Measurements from ENCODE around the gene CCDC88B. TPM values are rescaled to one million over a fixed set of nuclear protein-coding genes. Genes with fewer than 3 reads are reported as not detected.

CCDC88B gene, protein sequence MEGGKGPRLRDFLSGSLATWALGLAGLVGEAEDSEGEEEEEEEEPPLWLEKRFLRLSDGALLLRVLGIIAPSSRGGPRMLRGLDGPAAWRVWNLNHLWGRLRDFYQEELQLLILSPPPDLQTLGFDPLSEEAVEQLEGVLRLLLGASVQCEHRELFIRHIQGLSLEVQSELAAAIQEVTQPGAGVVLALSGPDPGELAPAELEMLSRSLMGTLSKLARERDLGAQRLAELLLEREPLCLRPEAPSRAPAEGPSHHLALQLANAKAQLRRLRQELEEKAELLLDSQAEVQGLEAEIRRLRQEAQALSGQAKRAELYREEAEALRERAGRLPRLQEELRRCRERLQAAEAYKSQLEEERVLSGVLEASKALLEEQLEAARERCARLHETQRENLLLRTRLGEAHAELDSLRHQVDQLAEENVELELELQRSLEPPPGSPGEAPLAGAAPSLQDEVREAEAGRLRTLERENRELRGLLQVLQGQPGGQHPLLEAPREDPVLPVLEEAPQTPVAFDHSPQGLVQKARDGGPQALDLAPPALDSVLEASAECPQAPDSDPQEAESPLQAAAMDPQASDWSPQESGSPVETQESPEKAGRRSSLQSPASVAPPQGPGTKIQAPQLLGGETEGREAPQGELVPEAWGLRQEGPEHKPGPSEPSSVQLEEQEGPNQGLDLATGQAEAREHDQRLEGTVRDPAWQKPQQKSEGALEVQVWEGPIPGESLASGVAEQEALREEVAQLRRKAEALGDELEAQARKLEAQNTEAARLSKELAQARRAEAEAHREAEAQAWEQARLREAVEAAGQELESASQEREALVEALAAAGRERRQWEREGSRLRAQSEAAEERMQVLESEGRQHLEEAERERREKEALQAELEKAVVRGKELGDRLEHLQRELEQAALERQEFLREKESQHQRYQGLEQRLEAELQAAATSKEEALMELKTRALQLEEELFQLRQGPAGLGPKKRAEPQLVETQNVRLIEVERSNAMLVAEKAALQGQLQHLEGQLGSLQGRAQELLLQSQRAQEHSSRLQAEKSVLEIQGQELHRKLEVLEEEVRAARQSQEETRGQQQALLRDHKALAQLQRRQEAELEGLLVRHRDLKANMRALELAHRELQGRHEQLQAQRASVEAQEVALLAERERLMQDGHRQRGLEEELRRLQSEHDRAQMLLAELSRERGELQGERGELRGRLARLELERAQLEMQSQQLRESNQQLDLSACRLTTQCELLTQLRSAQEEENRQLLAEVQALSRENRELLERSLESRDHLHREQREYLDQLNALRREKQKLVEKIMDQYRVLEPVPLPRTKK (N-terminal part only)
- total RNA-seq, result 144 TPM
- 10 to 100 TPM in 2 of 4 donors, 1 to 10 TPM in 2; 7.4 to 11.7 (median 9.7) TPM for polyA plus RNA-seq

DNA sequence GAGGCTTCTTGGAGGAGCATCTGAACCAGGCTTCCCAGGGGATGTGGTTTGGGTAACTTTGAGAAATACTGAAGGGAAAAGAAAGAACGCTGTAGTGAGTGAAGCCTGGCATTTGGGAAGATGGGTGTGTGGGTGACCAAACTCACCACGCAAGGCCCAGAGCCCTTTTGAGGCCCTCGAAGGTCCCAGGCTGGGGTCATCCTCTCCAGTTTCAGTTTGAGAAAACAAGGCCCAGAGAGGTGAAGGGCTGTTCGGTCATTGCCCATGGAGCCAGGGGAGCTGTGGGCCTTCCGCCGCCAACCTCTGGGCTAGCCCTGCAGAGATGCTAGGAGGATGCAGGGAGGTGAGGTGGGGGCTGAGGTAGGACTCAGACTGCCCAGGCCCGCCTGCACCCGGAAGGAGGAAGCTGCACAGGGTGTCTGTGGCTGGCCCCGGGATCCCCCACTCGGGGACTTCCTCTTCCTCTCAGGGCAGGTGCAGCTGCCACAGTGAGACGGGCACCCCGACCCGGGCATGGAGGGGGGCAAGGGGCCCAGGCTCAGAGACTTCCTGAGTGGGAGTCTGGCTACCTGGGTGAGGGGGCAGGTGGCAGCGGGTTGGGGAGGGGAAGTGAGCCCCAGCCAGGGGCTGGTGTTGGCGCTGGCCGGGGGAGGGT is at the start of gene CCDC88B:
CCDC88B (plus strand) TSS at position 451 of the 655 bp plus-strand sequence; CDS start at position 514, 63 bp downstream.
- Histone ChIP-seq H3K27me3 (ENCODE audit: control insufficient read depth, insufficient read depth, low read length) (no peaks in the 10 kb centered on the region), H3K4me3 (ENCODE audit: low read depth, low read length) (peak within 1 kb of the TSS; percentile 68), H3K36me3 (ENCODE audit: control insufficient read depth, insufficient read depth, low read length) (peaks cover 15% of the 10 kb centered on the region), H3K9me3 (ENCODE audit: control insufficient read depth in 2 of 2, low read length in 2 of 2) (no peaks in the 10 kb centered on the region), H3K27ac (ENCODE audit: insufficient read depth, low read length, poor library complexity, severe bottlenecking) (peak within 1 kb of the TSS; percentile 92), H3K4me1 (ENCODE audit: control insufficient read depth, insufficient read depth, low read length, poor library complexity, severe bottlenecking) (peaks cover 36% of the 10 kb centered on the region)
- Mint-ChIP-seq H3K4me1 (peaks cover 0 to 52% (median 25%) of the 10 kb centered on the region in 4 donors), H3K27ac (peak within 1 kb of the TSS; percentile 95 to 97 (median 96)), H3K9me3 (no peaks in the 10 kb centered on the region), H3K4me3 (peak within 1 kb of the TSS; percentile 80 to 95 (median 88)), H3K36me3 (peaks cover 4% of the 10 kb centered on the region), H3K27me3 (no peaks in the 10 kb centered on the region)
- peak; percentile 91 to 94 for ATAC-seq (ENCODE audit: low read depth in 2 of 2)
- peak; percentile 82 to 93 (median 89) for DNase-seq

DNA sequence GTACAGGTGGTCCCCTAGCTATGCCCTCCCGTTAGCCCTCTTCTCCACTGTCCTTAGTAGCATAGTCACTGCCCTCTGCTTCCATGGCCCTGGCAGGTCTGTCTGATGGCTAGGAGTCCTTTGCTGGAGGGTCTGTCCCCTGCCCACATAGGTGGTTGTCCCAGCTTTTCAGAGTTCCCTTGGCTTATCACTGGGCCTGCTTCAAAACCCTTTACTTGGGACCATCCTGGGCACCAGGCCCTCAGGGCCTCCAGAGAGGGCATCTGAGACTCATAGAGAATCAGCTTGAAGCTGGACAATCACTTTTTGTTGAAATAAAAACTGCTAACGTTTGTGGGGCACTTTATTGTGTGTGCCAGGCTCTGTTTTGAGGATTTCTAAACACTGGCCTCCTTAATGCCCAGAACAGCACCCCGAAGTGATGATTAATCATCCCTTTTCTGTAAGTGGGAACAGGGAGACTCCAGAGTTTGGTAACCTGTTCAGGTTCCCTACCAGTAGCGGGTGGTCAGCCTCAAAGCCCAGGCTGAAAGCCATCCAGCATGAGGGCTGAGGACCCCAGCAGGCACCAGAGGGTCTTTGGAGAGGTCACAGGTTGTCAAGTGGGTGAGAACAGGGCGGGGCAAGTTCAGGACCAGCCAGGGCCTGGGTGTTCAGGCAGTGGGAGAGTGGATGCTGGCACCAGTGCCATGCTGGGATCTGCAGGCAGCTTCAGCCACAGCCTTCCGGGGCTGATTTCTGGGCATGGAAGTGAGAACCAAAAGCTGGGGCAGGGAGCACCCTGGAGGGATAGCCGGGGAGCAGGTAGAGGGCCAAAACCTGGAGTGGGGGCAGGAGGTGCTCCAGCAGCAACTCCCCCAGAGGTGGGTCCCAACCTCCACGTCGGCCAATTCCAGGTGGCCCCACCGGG is 49.4 kb upstream of the CCDC88B start:
- H3K27me3 Mint-ChIP-seq, result peaks cover 49% of the 10 kb centered on the region
- DNase-seq (no peak), ATAC-seq (ENCODE audit: low read depth in 2 of 2) (no peak)
- Histone ChIP-seq H3K9me3 (ENCODE audit: control insufficient read depth in 2 of 2, low read length in 2 of 2) (no peaks in the 10 kb centered on the region), H3K27me3 (ENCODE audit: control insufficient read depth, insufficient read depth, low read length) (peaks cover 10% of the 10 kb centered on the region), H3K4me3 (ENCODE audit: low read depth, low read length) (no peak overlapping the region), H3K36me3 (ENCODE audit: control insufficient read depth, insufficient read depth, low read length) (no peaks in the 10 kb centered on the region), H3K27ac (ENCODE audit: insufficient read depth, low read length, poor library complexity, severe bottlenecking) (no peak overlapping the region), H3K4me1 (ENCODE audit: control insufficient read depth, insufficient read depth, low read length, poor library complexity, severe bottlenecking) (peaks cover 23% of the 10 kb centered on the region)
- no peaks in the 10 kb centered on the region for H3K9me3 Mint-ChIP-seq
- H3K4me1 Mint-ChIP-seq, result peaks cover 0 to 16% (median 10%) of the 10 kb centered on the region in 4 donors
- H3K36me3 Mint-ChIP-seq, result no peaks in the 10 kb centered on the region
- peak overlapping the region; percentile 44 to 80 (median 62) for H3K4me3 Mint-ChIP-seq
- H3K27ac Mint-ChIP-seq, result peak overlapping the region in 1 of 3 donors; percentile 38

DNA sequence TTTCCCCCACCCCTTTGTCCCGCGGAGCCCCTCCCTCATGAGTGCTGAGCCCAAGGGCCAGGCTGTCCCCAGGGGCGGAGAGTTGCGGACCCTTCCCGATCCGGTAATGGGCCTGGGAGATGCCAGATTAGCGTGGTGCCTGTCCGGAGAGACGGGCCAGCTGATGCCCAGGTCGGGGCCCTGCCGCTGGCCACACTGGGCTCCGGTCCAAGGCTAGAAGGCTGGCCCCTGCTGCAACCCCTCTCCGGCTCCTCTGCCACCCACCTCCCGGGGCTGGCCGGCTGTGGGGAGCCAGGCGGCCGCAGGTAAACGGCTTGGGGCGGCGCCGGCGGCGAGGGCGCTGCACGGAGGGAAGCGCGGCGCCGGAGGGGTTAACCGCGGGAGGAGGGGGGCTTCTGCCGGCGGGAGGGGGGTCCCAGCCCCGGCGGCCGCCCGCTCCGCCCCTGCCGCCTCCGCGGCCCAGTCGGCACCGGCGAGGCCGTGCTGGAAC is 48.7 kb upstream of the CCDC88B start, which contains the start of gene KCNK4:
KCNK4 (plus strand) TSS at position 41 of the 490 bp plus-strand sequence. CDS start 1,717 bp downstream, outside the sequence.
- ATAC-seq (ENCODE audit: low read depth in 2 of 2), result no peak
- H3K36me3 ChIP-seq (ENCODE audit: control insufficient read depth, insufficient read depth, low read length), result no peaks in the 10 kb centered on the region
- Mint-ChIP-seq H3K27ac (peak within 1 kb of the TSS in 1 of 3 donors; percentile 38), H3K9me3 (no peaks in the 10 kb centered on the region), H3K4me3 (peak within 1 kb of the TSS; percentile 44 to 80 (median 62)), H3K27me3 (peaks cover 54% of the 10 kb centered on the region), H3K4me1 (peaks cover 0 to 13% (median 9%) of the 10 kb centered on the region in 4 donors), H3K36me3 (no peaks in the 10 kb centered on the region)
- H3K9me3 ChIP-seq (ENCODE audit: control insufficient read depth in 2 of 2, low read length in 2 of 2), result no peaks in the 10 kb centered on the region
- H3K4me3 ChIP-seq (ENCODE audit: low read depth, low read length), result no peak within 1 kb of the TSS
- peaks cover 17% of the 10 kb centered on the region for H3K4me1 ChIP-seq (ENCODE audit: control insufficient read depth, insufficient read depth, low read length, poor library complexity, severe bottlenecking)
- H3K27me3 ChIP-seq (ENCODE audit: control insufficient read depth, insufficient read depth, low read length), result peaks cover 17% of the 10 kb centered on the region
- DNase-seq, result no peak
- no peak within 1 kb of the TSS for H3K27ac ChIP-seq (ENCODE audit: insufficient read depth, low read length, poor library complexity, severe bottlenecking)

DNA sequence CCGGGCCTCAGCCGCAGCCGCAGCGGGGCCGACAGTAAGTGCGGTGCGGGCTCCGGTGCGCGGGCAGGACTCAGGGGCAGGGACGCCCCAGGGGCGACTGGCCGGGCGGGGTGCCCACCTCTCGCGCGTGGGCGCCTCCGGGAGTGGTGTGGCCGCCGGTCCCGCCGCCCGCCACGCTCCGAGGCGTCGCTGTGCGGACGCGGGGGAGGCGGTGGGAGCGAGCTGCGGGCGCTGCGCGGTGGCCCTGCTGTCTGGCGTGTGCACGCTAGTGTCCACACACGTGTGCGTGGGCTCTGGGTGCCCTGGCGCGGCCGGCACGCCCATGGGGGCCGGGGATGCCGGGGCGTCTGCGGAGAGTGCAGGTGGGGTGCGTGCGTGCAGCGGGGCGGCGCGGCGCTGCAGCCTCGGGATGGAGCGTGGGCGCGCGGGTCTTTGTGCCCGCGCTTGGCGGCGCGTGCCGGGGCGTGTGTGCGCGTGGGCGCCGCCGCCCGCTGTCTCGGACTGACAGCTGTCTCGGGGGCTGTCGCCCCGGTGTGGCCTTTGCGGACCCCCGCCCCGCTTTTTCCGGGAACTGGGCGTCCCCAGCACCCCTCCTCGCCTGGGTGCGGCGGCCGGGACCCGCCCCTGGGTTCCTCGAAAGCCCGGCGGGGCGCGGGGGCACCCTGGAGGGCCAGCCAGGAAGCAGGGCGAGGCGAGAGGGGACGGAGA is 48.1 kb upstream of the CCDC88B start:
- Histone ChIP-seq H3K27me3 (ENCODE audit: control insufficient read depth, insufficient read depth, low read length) (peaks cover 21% of the 10 kb centered on the region), H3K9me3 (ENCODE audit: control insufficient read depth in 2 of 2, low read length in 2 of 2) (no peaks in the 10 kb centered on the region), H3K4me3 (ENCODE audit: low read depth, low read length) (no peak overlapping the region), H3K4me1 (ENCODE audit: control insufficient read depth, insufficient read depth, low read length, poor library complexity, severe bottlenecking) (peaks cover 16% of the 10 kb centered on the region), H3K36me3 (ENCODE audit: control insufficient read depth, insufficient read depth, low read length) (no peaks in the 10 kb centered on the region), H3K27ac (ENCODE audit: insufficient read depth, low read length, poor library complexity, severe bottlenecking) (no peak overlapping the region)
- DNase-seq (peak in 2 of 3 donors; percentile 14 to 28), ATAC-seq (ENCODE audit: low read depth in 2 of 2) (peak; percentile 25 to 37)
- Mint-ChIP-seq H3K36me3 (no peaks in the 10 kb centered on the region), H3K4me1 (peaks cover 0 to 7% (median 4%) of the 10 kb centered on the region in 4 donors), H3K4me3 (no peak overlapping the region), H3K27ac (no peak overlapping the region), H3K9me3 (no peaks in the 10 kb centered on the region), H3K27me3 (peaks cover 57% of the 10 kb centered on the region)

- no peak overlapping the region for H3K27ac ChIP-seq (ENCODE audit: insufficient read depth, low read length, poor library complexity, severe bottlenecking)
- H3K27me3 ChIP-seq (ENCODE audit: control insufficient read depth, insufficient read depth, low read length), result peaks cover 22% of the 10 kb centered on the region
- no peak overlapping the region for H3K4me3 ChIP-seq (ENCODE audit: low read depth, low read length)
- H3K9me3 Mint-ChIP-seq, result no peaks in the 10 kb centered on the region
- no peak overlapping the region for H3K27ac Mint-ChIP-seq
- peaks cover 0 to 10% (median 6%) of the 10 kb centered on the region in 4 donors for H3K4me1 Mint-ChIP-seq
- peaks cover 65% of the 10 kb centered on the region for H3K27me3 Mint-ChIP-seq
- peak overlapping the region in 3 of 4 donors; percentile 19 to 56 (median 44) for H3K4me3 Mint-ChIP-seq
- DNase-seq, result no peak
- H3K36me3 ChIP-seq (ENCODE audit: control insufficient read depth, insufficient read depth, low read length), result no peaks in the 10 kb centered on the region
- ATAC-seq (ENCODE audit: low read depth in 2 of 2), result no peak
- H3K9me3 ChIP-seq (ENCODE audit: control insufficient read depth in 2 of 2, low read length in 2 of 2), result no peaks in the 10 kb centered on the region
- no peaks in the 10 kb centered on the region for H3K36me3 Mint-ChIP-seq
- peaks cover 16% of the 10 kb centered on the region for H3K4me1 ChIP-seq (ENCODE audit: control insufficient read depth, insufficient read depth, low read length, poor library complexity, severe bottlenecking)
Measured at GRCh38 chr11:64292460-64293254, 47.3 kb upstream of the CCDC88B start.
